GF-D8 (cell line): ENCODE measurements around the gene CAB39.
"Not testable (repeated sequence)": the region's sequence is repeated elsewhere in the genome, so short reads cannot be mapped to it uniquely, and the experiment has no call there.

ENCODE experiments used
- DNase-seq: peaks from one replicate; lab custom pipeline; 2025; lab: John Stamatoyannopoulos, UW

CAB39 gene

GRCh38 chr2:230715201-230715600 is 2.6 kb downstream of the CAB39 start:
- DNase-seq, result no peak

GRCh38 chr2:230716588-230716987 is 3.9 kb downstream of the CAB39 start:
- no peak for DNase-seq

- DNase-seq, result peak; percentile 69
These were observed 5.0 kb downstream of the CAB39 start for GRCh38 chr2:230717600-230717999.

- DNase-seq, result no peak
These were observed 6.7 kb downstream of the CAB39 start for GRCh38 chr2:230719340-230719739.

GRCh38 chr2:230721712-230722111 is 9.1 kb downstream of the CAB39 start:
- DNase-seq, result peak; percentile 51

- no peak for DNase-seq
These were observed 9.7 kb downstream of the CAB39 start for GRCh38 chr2:230722207-230722885.

GRCh38 chr2:230723363-230723762 is 10.7 kb downstream of the CAB39 start:
- DNase-seq, result no peak

- not testable (repeated sequence) for DNase-seq
These were observed 12.3 kb downstream of the CAB39 start for GRCh38 chr2:230724957-230725356.

GRCh38 chr2:230731512-230731911 is 18.9 kb downstream of the CAB39 start:
- DNase-seq, result no peak

GRCh38 chr2:230732914-230733401 is 20.3 kb downstream of the CAB39 start:
- no peak for DNase-seq

- no peak for DNase-seq
These were observed 21.9 kb downstream of the CAB39 start for GRCh38 chr2:230734247-230735175.

GRCh38 chr2:230735884-230736283 is 23.2 kb downstream of the CAB39 start:
- DNase-seq, result no peak

- DNase-seq, result no peak
These were observed 24.7 kb downstream of the CAB39 start for GRCh38 chr2:230737300-230737699.

- DNase-seq, result no peak
These were observed 25.2 kb downstream of the CAB39 start for GRCh38 chr2:230737791-230738226.

- peak; percentile 35 for DNase-seq
These were observed 25.8 kb downstream of the CAB39 start for GRCh38 chr2:230738391-230738811.

- DNase-seq, result no peak
These were observed 26.3 kb downstream of the CAB39 start for GRCh38 chr2:230738924-230739323.

GRCh38 chr2:230739961-230740360 is 27.3 kb downstream of the CAB39 start:
- no peak for DNase-seq

- DNase-seq, result no peak
These were observed 30.1 kb downstream of the CAB39 start for GRCh38 chr2:230742781-230743180.

GRCh38 chr2:230746213-230746612 is 33.6 kb downstream of the CAB39 start:
- DNase-seq, result no peak

- no peak for DNase-seq
These were observed 35.4 kb downstream of the CAB39 start for GRCh38 chr2:230748087-230748486.

- DNase-seq, result no peak
These were observed 36.5 kb downstream of the CAB39 start for GRCh38 chr2:230749111-230749510.

GRCh38 chr2:230751062-230751461 is 38.4 kb downstream of the CAB39 start:
- no peak for DNase-seq

GRCh38 chr2:230754200-230754599 is 41.6 kb downstream of the CAB39 start:
- no peak for DNase-seq
